HCEC 1CT (cell line): ENCODE measurements around the gene TFPI.
A peak's percentile ranks its signal among the peaks of the same experiment; 100 is the strongest.
"Not testable (repeated sequence)": the region's sequence is repeated elsewhere in the genome, so short reads cannot be mapped to it uniquely, and the experiment has no call there.

ENCODE experiments used
- DNase-seq: peaks from one replicate; pipeline ENCODE4 v3.0.0-alpha.2; 2017

The TFPI gene

GRCh38 chr2:187552828-187553681 is 1.2 kb downstream of the TFPI start:
- DNase-seq: peak; percentile 91

DNA sequence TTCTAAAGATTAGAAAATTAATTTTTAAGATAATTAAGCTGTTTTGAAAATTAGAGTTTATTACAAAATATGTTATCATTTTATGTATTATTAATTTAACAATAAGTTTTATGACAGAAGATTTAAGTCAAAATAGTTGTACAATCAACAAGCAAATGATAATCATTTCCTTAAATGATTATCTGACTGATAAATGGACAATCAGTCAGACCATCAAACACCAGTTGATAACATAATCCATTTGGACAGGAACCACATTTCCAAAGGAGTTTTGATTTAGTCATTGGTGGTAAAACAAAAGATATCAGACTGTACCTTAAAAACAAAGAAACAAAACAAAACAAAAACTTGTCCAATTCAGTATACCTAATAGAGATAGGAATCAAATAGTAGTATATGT is 1.9 kb downstream of the TFPI start:
- no peak for DNase-seq

GRCh38 chr2:187550857-187551256 is 3.4 kb downstream of the TFPI start:
- no peak for DNase-seq

- DNase-seq: no peak
These were observed 4.2 kb downstream of the TFPI start for GRCh38 chr2:187549951-187550555.

- DNase-seq: no peak
These were observed 5.0 kb downstream of the TFPI start for GRCh38 chr2:187549193-187549592.

DNA sequence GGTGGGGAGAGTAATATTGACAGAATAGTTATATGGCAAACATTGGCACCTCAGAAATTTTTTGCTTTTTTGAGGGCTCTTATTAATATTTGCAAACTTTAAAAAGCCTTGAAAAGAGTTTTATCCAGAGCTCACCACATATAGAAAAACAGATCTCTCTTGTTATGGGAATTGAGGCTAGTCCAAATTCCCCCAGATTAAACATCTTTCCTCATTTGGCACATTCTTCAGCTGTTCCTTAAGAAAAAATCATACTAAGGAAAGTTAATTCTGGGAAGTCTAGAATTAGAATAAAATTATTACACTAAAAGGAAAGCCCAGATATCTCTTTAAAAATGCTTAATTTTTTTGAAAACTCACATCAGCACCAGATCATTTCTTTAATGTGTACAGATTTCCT is 5.6 kb downstream of the TFPI start:
- DNase-seq: no peak

DNA sequence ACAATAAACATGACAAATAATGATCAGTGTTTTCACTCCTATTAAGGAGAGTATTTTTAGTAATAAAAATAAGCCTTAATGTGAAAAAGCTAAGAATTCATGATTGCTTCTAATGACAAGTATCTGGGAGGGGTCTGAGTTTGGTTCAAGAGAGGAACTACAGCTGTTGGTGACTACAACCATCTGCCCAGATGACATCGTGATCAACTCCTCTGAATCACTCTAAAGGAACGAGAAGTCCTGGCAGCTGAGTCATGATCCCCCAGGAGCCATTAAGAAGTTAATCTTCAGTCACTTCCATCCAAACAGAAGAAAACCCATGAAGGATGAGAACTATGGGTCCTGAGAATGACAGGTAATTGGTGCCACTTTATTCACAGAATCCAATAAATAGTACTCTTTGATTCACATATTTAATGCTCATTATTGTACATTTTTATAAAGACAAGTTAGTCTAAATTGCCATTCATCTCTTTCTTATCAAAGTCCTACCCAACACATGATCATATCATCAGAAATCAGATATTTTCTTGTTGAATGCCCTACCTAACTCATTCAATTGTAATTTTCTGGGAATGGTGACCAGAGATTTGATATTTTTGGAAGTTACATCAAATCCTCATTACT is 6.8 kb downstream of the TFPI start:
- peak; percentile 97 for DNase-seq

DNA sequence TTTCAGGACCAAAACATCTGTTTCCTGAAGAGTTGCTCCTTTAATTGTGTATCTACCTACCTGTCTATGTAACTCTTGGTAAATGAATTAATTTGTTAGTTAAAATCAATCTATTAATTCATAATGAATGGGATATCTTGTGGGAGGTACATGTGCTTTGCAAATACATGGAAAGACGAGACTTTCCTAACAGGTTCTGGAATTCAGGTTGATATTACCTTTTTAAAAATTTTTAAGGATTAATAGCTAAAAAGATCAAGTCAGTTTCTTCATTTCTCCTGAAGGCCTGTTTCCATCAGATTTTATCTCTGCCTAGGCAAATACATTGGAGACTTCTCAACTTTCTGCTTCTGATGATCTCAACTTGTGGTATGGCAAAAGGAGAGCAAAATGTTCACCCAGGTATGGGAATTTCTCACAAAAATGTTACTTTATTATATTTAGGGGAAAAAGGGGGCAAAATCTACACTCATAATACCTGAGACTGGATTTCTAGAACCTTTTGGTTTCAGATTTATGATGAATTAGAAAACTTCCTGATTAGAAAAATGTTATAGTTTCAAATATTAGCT is 7.4 kb downstream of the TFPI start:
- DNase-seq: no peak

GRCh38 chr2:187545238-187545751 is 8.9 kb downstream of the TFPI start:
- DNase-seq: peak; percentile 28

DNA sequence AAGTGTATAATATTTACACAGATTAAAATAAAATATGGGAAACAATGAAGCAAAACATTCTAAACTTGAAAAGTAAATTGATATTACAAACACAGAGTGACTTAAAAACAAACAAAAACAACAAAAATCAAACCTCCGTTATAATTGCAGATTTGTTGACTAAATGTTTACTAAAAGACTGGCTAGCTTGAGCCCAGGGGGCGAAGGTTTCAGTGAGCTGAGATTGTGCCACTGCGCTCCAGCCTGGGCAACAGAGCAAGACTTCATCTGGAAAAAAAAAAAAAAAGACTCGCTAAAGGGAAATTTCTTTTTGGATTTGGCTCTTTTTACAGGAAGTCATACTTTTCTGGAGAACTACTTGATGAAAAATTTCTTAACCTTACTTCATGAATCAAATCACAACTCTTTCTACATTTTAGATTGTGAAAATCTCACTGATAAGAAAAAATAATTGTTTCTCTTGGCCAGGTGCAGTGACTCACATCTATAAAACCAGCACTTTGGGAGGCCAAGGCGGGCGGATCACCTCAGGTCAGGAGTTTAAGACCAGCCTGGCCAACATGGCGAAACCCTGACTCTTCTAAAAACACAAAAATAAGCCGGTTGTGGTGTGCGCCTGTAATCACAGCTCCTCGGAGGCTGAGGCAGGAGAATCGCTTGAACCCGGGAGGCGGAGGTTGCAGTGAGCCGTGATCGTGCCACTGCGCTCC is 9.7 kb downstream of the TFPI start:
- DNase-seq: no peak

- DNase-seq: peak; percentile 45
These were observed 10.7 kb downstream of the TFPI start for GRCh38 chr2:187543488-187543887.

DNA sequence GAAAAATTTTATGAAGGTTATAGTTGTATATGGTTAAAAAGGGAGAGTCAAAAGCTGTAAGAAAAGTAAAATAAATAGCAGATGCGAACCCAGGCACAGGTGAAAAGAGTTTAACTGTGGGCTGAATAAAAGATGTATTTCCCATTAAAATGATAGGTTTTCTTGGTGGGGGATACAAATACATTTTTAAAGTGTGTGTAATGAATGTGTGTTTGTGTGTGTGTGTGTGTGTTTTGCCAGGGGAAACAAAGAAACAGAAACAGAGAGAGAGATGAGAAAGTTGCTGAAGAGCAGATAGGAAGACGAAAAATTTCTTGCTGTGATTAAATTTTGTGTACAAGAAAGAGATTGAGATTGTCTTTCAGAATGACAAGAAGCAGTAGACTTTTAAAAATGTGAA is 12.1 kb downstream of the TFPI start:
- DNase-seq: peak; percentile 50

- peak; percentile 96 for DNase-seq
These were observed 12.8 kb downstream of the TFPI start for GRCh38 chr2:187541086-187542085.

DNA sequence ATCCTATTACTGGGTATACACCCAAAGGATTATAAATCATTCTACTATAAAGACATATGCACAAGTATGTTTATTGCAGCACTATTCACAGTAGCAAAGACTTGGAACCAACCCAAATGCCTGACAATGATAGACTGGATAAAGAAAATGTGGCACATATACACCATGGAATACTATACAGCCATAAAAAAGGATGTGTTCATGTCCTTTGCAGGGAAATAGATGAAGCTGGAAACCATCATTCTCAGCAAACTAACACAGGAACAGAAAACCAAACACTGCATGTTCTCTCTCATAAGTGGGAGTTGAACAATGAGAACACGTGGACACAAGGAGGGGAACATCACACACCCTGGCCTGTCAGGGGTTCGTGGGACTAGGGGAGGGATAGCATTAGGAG is 16.0 kb downstream of the TFPI start:
- DNase-seq: not testable (repeated sequence)

DNA sequence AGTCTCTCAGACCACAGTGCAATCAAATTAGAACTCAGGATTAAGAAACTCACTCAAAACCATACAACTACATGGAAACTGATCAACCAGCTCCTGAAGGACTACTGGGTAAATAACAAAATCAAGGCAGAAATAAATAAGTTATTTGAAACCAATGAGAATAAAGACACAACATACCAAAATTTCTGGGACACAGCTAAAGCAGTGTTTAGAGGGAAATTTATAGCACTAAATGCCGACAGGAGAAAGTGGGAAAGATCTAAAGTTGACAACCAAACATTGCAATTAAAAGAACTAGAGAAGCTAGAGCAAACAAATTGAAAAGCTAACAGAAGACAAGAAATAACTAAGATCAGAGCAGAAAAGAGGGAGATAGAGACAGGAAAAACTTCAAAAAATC is 18.9 kb downstream of the TFPI start:
- DNase-seq: not testable (repeated sequence)

GRCh38 chr2:187532333-187533120 is 21.7 kb downstream of the TFPI start:
- DNase-seq: no peak

DNA sequence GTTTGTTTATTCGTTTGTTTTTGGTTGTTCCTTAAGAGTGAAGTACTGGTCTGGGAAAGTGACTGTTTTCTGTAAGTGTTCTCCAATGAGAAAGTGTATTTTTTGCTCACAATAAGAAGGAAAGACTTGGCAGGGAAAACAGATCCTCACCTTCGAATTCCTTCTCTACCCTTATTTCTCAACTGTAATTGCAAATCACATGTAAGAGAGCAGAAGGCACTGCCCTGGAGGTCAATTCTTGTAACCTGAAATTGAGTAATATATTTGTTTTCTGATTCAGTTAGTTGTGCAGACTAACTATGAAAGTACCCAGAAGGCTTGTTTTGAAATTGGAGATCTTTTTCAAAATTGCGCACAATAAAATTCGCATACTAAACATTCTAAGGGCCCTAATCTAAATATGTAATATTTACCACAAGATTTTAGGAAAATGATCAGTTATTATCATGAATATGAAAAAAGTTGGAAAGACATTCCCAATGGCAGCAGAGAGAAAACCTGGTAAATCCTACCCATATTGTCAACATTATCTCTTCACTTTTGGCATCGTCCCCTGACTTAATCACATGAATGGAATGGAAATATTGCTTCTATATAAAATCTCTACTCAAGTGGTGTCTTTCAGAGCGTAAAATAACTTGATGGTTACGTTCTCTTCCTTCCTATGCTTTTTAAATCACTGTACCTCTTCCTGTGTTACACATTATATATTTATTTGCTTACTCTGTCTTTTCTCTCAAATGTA is 24.1 kb downstream of the TFPI start:
- DNase-seq: no peak

- no peak for DNase-seq
These were observed 24.8 kb downstream of the TFPI start for GRCh38 chr2:187529248-187529976.

GRCh38 chr2:187528042-187528441 is 26.2 kb downstream of the TFPI start:
- DNase-seq: no peak
